ENCODE measurements around the gene IP6K2.

IP6K2 gene

GRCh38 chr3:48684054-48684349, 33.0 kb downstream of the IP6K2 start:
- TF ChIP-seq CTCF (IDR thresholded peaks at IDR 0.05) (no peak), ZFX (IDR thresholded peaks at IDR 0.05; ENCODE audit: borderline replicate concordance) (no peak)
- peak overlapping the region; percentile 89 for H3K27ac ChIP-seq

DNA sequence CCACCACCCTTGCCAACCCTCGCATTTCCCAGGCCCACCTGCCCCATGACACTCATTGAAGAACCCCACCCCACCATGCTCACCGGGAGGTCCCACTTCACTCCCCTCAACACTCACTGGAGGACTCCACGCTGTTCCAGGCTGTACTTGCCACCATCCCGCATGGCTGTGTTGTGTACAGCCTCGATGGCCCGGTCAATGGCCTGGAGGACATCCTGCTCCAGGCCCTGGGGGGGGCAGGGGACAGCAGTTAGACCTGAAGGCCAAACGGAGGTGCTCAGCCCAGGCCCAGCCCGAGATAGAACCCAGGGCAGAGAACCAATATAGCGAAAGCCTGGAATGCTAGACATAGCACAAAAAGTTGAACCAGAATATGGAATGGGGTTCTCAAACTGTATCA, 34.2 kb downstream of the IP6K2 start:
- TF ChIP-seq ZFX (IDR thresholded peaks at IDR 0.05; ENCODE audit: borderline replicate concordance): no peak
- H3K27ac ChIP-seq: no peak overlapping the region

DNA sequence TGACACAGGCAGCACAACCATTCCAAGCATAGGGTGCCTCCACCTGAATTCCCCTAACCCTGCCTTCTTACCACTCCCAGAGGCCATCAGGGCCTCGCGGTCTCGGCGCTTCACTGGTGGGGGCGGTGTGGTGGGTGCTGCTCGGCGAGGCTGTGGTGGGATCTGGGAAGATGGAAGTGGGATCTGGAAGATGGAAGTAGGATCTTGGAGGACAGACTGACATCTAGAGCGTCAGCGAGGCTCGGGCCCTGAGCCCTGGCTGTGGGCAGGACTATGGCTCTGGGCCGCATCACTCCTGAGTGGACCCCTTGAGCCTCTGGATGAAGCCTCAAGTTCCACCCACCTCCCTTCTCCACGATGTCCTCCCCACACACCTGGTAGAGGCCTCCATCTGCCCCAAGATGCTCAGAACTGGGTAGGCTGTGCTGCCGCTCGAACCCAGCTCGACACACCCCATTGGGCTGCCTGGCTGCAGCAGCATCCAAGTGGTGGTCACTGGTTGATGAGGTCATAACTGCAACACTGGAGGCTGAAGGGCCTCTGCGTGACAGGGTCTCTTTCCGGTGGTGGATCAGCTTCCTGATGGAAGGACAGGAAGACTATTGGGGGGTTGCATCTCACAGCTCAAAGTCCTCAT, 34.9 kb downstream of the IP6K2 start:
- no peak overlapping the region for H3K27ac ChIP-seq
- no peak for TF ChIP-seq ZFX (IDR thresholded peaks at IDR 0.05; ENCODE audit: borderline replicate concordance)
- TF ChIP-seq CTCF (IDR thresholded peaks at IDR 0.05): no peak

- TF ChIP-seq ZFX (IDR thresholded peaks at IDR 0.05; ENCODE audit: borderline replicate concordance): no peak
- TF ChIP-seq CTCF (IDR thresholded peaks at IDR 0.05): no peak
- no peak overlapping the region for H3K27ac ChIP-seq
These were observed 35.5 kb downstream of the IP6K2 start for GRCh38 chr3:48681541-48681880.

GRCh38 chr3:48680811-48681540, 36.0 kb downstream of the IP6K2 start:
- no peak overlapping the region for H3K27ac ChIP-seq
- no peak for TF ChIP-seq CTCF (IDR thresholded peaks at IDR 0.05)
- no peak for TF ChIP-seq ZFX (IDR thresholded peaks at IDR 0.05; ENCODE audit: borderline replicate concordance)

DNA sequence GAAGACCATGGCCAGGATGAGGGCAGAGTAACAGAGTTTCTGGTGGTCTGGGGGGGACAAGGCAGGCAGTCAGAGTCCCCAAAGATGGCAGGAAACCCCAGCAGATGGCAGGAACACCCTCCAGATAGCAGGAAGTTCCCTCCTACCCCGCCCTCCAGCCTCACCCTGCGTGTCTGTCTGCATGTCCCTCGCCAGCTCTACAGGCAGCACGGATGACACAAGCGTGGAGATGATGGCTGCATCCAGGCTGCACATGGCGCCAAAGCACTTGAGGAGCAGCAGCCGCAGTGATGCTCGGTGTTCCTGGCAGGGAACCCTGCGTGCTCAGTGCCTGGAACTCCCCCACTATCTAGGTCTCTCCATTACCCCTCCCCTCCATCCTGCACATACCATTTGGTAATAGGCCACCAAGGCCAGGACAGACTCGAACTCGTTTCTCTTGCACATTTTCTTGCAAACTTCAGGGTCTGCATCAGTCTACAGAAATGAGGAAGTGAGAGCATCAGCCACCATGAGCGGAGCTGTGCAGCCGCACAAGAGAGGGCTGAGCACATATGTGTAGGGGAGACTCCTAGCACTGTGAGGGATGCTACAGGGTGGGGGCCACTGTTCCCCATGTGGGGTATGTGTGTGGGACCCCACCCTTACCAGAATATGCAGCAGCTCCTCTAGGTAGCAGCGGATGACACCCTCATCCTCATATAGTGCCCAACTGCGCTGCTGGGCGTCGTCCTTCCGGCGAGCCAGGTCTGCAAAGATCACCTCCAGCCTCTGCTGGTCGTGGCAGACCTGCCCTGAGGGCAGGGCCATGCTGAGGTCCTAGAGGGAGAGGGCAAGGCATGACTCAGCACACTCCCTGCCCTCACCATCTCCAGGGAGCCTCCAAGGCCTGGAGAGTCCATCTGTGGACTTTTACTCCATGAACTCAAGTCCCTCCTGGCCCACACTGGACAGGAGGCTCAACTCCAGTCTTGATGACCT, 37.3 kb downstream of the IP6K2 start:
- TF ChIP-seq ZFX (IDR thresholded peaks at IDR 0.05; ENCODE audit: borderline replicate concordance) (no peak), CTCF (IDR thresholded peaks at IDR 0.05) (no peak)
- H3K27ac ChIP-seq: no peak overlapping the region

DNA sequence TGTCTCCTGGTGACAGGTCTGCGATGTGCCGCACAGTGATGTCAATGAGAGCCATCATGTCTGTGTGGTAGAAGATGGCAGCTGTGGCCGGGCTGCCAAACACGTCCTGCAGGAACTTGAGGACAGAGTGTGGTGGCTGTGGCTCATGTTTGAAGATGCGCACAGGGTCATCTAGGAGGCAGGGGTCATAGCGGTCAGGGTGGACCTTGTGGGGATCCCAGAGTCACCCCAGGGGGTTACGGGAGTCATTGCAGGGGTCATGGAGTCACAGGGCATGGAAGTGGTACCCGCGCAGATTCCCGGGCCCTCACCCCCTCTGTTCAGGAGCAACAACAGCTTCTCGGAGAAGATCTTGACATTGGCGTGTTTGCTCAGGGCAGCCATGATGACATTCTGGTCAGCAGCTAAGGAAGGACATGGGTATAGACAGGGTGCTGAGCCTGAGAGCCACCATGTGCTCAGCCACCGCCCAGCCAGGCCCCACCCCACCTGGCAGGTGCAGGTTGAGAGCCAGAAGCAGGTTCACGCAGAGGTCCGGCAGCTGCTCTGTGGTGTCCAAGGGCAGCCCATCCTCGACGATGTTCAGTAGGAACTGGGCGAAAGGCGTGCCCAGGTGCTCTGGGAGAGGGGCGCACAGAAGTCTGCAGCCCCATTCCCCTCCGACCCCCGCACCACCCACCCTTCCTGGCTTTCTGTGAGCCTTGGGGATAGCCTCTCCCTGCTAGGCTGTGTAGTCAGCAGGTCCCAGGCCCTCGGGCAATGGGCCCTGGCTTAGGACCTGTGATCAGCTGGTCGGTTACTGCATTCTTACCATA, 38.2 kb downstream of the IP6K2 start:
- no peak overlapping the region for H3K27ac ChIP-seq
- no peak for TF ChIP-seq ZFX (IDR thresholded peaks at IDR 0.05; ENCODE audit: borderline replicate concordance)
- TF ChIP-seq CTCF (IDR thresholded peaks at IDR 0.05): no peak

Data from 22Rv1 (cell line).